Neural progenitor cell (in vitro differentiated cells): ENCODE results near the gene UXT.

Experiments used
- EZH2 ChIP-seq: fragments of 200-600 bp; sonication (generic); IDR thresholded peaks from 2 replicates; pipeline ENCODE4 v1.6.1; 2017; ENCODE audit warnings: antibody characterized with exemption, mild to moderate bottlenecking, moderate library complexity
- TF ChIP-seq, protein P1 (sequence below): fragments of 200-600 bp; sonication (generic); IDR thresholded peaks from 2 replicates; pipeline ENCODE4 v1.5.1; 2017; ENCODE audit warnings: antibody characterized with exemption, mild to moderate bottlenecking

- no peak for TF ChIP-seq EZH2
- TF ChIP-seq, protein P1, sequence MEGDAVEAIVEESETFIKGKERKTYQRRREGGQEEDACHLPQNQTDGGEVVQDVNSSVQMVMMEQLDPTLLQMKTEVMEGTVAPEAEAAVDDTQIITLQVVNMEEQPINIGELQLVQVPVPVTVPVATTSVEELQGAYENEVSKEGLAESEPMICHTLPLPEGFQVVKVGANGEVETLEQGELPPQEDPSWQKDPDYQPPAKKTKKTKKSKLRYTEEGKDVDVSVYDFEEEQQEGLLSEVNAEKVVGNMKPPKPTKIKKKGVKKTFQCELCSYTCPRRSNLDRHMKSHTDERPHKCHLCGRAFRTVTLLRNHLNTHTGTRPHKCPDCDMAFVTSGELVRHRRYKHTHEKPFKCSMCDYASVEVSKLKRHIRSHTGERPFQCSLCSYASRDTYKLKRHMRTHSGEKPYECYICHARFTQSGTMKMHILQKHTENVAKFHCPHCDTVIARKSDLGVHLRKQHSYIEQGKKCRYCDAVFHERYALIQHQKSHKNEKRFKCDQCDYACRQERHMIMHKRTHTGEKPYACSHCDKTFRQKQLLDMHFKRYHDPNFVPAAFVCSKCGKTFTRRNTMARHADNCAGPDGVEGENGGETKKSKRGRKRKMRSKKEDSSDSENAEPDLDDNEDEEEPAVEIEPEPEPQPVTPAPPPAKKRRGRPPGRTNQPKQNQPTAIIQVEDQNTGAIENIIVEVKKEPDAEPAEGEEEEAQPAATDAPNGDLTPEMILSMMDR = no peak
These were observed 394 bp upstream of the UXT start for GRCh38 chrX:47659421-47659726.
